NK-92 (cell line): Measurements from ENCODE around the gene GDI1.

Source experiments
- DNase-seq: peaks from one replicate; lab custom pipeline; 2025; ENCODE audit not compliant: unreplicated experiment; lab: John Stamatoyannopoulos, UW

Gene GDI1

GRCh38 chrX:154459832-154460231 is 22.9 kb downstream of the GDI1 start:
- no peak for DNase-seq

GRCh38 chrX:154460326-154460725 is 23.4 kb downstream of the GDI1 start:
- DNase-seq: no peak

- DNase-seq: no peak
These were observed 25.4 kb downstream of the GDI1 start for GRCh38 chrX:154462396-154462795.

- no peak for DNase-seq
These were observed 26.8 kb downstream of the GDI1 start for GRCh38 chrX:154463611-154464220.

- DNase-seq: no peak
These were observed 27.9 kb downstream of the GDI1 start for GRCh38 chrX:154464806-154465365.

GRCh38 chrX:154465601-154466000 is 28.6 kb downstream of the GDI1 start:
- DNase-seq: no peak

GRCh38 chrX:154466036-154466435 is 29.1 kb downstream of the GDI1 start:
- no peak for DNase-seq

GRCh38 chrX:154466907-154467306 is 30.0 kb downstream of the GDI1 start:
- no peak for DNase-seq

- no peak for DNase-seq
These were observed 30.6 kb downstream of the GDI1 start for GRCh38 chrX:154467556-154467955.

- no peak for DNase-seq
These were observed 31.3 kb downstream of the GDI1 start for GRCh38 chrX:154468217-154468616.

- no peak for DNase-seq
These were observed 32.2 kb downstream of the GDI1 start for GRCh38 chrX:154469114-154469513.

GRCh38 chrX:154469880-154470279 is 32.9 kb downstream of the GDI1 start:
- DNase-seq: no peak

- DNase-seq: no peak
These were observed 33.5 kb downstream of the GDI1 start for GRCh38 chrX:154470434-154470833.

GRCh38 chrX:154470914-154471568 is 34.1 kb downstream of the GDI1 start:
- DNase-seq: no peak

- DNase-seq: no peak
These were observed 35.1 kb downstream of the GDI1 start for GRCh38 chrX:154471839-154472684.

GRCh38 chrX:154472685-154473632 is 36.0 kb downstream of the GDI1 start:
- no peak for DNase-seq

GRCh38 chrX:154473683-154474082 is 36.7 kb downstream of the GDI1 start:
- no peak for DNase-seq

- no peak for DNase-seq
These were observed 39.9 kb downstream of the GDI1 start for GRCh38 chrX:154476821-154477220.

GRCh38 chrX:154477891-154478477 is 41.0 kb downstream of the GDI1 start:
- DNase-seq: no peak
